H7 (cell line): Measurements from ENCODE around the gene BFSP2. TPM values are rescaled to one million over a fixed set of nuclear protein-coding genes. Genes with fewer than 3 reads are reported as not detected.

ENCODE experiments used
- DNase-seq: peaks from one replicate; pipeline ENCODE4 v3.0.0; 2012
- H3K27me3 ChIP-seq: 2 replicates; pipeline ENCODE4 v1.6.0; 2011; ENCODE audit warnings: mild to moderate bottlenecking, low read length; ENCODE audit not compliant: control insufficient read depth, insufficient read depth
- H3K36me3 ChIP-seq: replicated peaks from 2 replicates; pipeline ENCODE4 v1.5.1; 2011; ENCODE audit warnings: low read length; ENCODE audit not compliant: control insufficient read depth, insufficient read depth
- H3K4me3 ChIP-seq: 2 replicates; pipeline ENCODE4 v1.5.1; 2011; ENCODE audit warnings: low read depth, mild to moderate bottlenecking, control low read depth, low read length, moderate library complexity; ENCODE audit not compliant: insufficient read depth
- total RNA-seq: library from RNA; depleted of rRNA; stranded (reverse); fragments of >200 nt; shearing (Covaris generic); gene quantifications from 2 replicates; pipeline ENCODE4 v1.2.3, GENCODE V29; 2014

Gene BFSP2
- total RNA-seq, 1 experiment from 2014 or later = not detected

DNA sequence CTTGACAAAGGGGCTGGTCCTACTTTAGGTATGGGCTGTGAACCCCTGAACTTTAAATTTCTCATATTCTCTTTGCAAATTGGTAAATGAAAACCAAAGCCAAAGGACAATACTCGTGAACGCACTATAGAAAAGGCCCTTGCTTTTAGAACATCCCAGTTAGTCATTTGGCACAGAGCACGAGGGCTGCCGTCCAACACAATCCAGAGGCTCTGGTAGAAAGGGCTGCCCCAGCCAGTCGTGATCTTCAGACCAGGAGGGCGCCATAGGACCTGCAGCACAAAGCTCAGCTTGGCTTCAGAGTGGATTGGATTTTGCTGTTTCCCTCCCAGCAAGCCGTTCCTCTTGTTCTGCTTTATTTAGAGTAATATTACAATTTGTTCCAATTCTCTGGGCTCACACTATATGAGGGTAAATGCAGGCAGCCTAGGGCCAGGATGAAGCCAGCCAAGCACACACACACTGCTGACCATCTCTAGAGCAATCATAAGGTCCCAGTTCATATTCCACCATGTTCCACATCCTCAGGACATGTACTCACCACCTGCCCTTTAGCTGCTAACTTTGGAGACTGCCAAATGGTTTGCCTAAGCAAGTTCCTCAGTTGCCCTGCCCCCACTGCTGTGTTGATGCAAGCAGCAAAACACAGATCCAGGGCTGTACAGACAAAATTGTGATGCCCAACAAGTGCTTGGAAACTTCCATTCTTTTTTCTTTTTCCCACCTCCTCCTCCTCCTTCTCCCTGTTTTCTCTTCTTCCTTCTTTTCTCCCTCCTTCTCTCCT, 6.0 kb upstream of the BFSP2 start:
- no peaks in the 10 kb centered on the region for H3K27me3 ChIP-seq
- no peak for DNase-seq
- H3K36me3 ChIP-seq = no peaks in the 10 kb centered on the region; the same call in 1 of the 2 replicates
- H3K4me3 ChIP-seq = no peak overlapping the region

GRCh38 chr3:133394561-133395311, 5.1 kb upstream of the BFSP2 start:
- no peak for DNase-seq
- no peaks in the 10 kb centered on the region for H3K27me3 ChIP-seq
- H3K36me3 ChIP-seq = no peaks in the 10 kb centered on the region; the same call in 1 of the 2 replicates
- no peak overlapping the region for H3K4me3 ChIP-seq

DNA sequence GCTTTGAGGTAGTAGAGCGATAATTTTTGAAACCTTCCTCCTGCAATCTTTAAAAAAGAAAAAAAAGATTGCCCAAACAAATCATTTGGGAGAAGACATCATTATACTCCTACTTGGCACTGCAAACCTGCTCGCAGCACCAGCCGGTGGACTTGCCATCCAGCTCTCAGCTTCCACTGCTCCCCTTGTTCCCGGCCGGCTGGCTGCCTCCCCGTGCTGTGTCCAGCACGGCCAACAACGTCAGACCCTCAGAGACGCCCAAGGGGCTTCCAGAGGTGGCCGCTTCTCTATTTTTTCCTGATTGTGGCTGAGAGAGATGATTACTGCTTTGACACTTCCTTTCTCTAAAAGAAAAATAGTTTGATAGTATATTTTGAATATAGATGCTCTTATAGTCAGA, 3.0 kb upstream of the BFSP2 start:
- Histone ChIP-seq H3K36me3 (no peaks in the 10 kb centered on the region; the same call in 1 of the 2 replicates), H3K4me3 (no peak overlapping the region), H3K27me3 (no peaks in the 10 kb centered on the region)
- DNase-seq = no peak

DNA sequence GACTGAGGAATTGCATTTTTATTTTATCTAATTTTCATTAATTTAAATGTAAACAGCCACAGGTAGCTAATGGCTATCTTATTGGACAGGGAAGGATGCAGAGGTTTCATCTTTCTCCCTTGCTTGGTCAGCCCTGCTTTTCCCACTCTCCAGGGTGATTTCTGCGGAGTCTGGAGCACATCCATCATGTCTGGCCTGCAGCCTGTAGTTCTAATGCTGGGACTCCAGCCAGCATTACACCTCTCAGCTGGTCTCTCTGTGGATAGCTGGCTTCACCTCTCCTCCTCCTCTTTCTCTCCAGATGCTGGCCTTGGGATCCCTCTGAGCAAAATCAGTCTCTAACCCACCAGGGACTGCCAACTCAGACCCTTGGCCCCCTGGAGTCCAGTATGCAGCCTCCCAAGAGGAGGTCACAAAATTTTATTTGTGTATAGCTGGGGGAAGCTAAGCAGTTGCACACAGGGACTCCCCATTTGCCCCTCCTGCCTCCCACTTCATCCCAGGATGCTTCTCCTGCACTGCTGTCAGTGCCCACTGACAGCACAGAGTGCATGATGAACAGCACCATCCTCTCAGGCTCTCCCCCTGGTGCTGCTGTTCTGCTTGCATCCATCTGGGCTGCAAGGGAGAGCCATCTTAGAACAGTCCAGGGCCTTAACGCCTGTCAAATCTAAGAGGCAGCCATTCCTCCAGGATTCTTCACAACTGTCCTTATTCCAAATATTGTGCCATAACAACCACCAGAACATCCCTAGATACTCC, 1.7 kb downstream of the BFSP2 start:
- peak; percentile 28 for DNase-seq
- H3K27me3 ChIP-seq = no peaks in the 10 kb centered on the region
- H3K4me3 ChIP-seq = no peak overlapping the region
- no peaks in the 10 kb centered on the region for H3K36me3 ChIP-seq

DNA sequence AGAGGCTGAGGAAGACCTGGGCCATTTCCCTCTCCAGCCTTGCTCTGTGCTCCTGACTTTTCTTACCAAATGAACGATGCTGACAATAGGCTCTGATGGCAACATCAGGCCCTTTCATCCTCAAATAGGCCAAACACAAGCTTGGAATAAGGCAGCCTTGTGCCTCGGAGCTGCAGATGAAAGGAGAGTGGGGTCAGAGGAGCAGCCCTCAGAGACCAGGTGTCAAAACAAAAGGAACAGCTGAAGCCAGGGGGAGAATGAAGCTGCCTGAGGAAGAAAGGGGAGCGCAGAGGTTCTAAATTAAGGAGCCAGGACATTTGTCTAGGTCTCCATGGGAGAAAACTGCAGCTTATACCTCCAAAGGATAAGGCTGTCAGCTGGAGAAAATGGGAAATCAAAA, 5.1 kb downstream of the BFSP2 start:
- no peaks in the 10 kb centered on the region for H3K36me3 ChIP-seq
- DNase-seq = peak; percentile 64
- no peaks in the 10 kb centered on the region for H3K27me3 ChIP-seq
- H3K4me3 ChIP-seq = no peak overlapping the region

DNA sequence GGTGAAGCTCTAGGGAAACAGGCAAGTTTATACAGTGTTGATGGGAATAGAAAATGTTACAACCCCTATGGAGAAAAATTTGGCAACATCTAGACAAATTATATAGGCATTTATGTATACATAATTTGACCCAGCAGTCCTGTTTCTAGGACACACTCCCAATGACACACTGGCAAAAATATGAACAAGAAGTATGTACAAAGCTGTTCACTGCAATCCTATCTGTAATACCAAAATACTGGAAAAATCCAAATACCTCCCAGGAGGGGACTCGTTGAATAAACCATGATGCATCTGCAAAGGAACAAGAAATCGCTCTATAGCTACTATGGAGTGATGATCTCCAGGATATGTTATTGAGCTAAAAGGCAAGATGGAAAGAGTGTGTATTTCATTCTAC, 8.5 kb downstream of the BFSP2 start:
- Histone ChIP-seq H3K27me3 (no peaks in the 10 kb centered on the region), H3K36me3 (no peaks in the 10 kb centered on the region)

DNA sequence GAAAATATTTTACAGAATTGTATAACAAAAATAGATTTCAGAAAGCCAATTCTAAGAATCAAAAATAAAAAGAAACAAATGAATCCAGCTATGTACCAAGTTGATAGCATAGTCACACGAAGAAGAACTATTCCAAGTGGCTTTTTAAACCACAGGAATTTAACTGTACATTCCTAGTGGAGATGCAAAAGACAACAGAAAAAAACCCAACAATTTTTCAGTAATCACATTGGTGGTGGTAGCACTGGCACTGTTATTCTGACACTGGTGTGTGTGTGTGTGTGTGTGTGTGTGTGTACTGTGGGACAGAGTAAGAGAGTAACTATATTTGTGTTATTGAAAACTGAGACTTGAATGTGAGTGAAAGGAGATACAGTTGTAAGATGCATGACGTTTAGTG, 9.1 kb downstream of the BFSP2 start:
- H3K27me3 ChIP-seq = no peaks in the 10 kb centered on the region
- H3K36me3 ChIP-seq = no peaks in the 10 kb centered on the region
- no peak for DNase-seq
- H3K4me3 ChIP-seq = no peak overlapping the region

More for the DNA sequence above, 8.5 kb downstream of the BFSP2 start:
- DNase-seq = no peak
- no peak overlapping the region for H3K4me3 ChIP-seq

- Histone ChIP-seq H3K4me3 (no peak overlapping the region), H3K36me3 (no peaks in the 10 kb centered on the region), H3K27me3 (no peaks in the 10 kb centered on the region)
- no peak for DNase-seq
Measured at GRCh38 chr3:133410191-133410892, 10.5 kb downstream of the BFSP2 start.

GRCh38 chr3:133412183-133413132, 12.6 kb downstream of the BFSP2 start:
- H3K27me3 ChIP-seq = no peaks in the 10 kb centered on the region
- DNase-seq = peak; percentile 19
- no peak overlapping the region for H3K4me3 ChIP-seq
- no peaks in the 10 kb centered on the region for H3K36me3 ChIP-seq

- H3K4me3 ChIP-seq = no peak overlapping the region
- H3K27me3 ChIP-seq = no peaks in the 10 kb centered on the region
- DNase-seq = no peak
- H3K36me3 ChIP-seq = no peaks in the 10 kb centered on the region
Measured at GRCh38 chr3:133413161-133414020, 13.5 kb downstream of the BFSP2 start.

DNA sequence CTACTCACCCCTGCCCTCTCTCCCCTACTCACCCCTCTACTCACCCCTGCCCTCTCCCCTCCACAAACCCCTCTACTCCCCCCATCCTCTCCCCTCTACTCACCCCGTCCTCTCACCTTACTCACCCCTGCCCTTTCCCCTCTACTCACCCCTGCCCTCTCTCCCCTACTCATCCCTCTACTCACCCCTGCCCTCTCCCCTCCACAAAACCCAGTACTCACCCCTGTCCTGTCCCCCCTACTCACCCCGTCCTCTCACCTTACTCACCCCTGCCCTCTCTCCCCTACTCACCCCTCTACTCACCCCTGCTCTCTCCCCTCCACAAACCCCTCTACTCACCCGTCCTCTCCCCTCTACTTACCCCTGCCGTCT, 14.2 kb downstream of the BFSP2 start:
- no peak overlapping the region for H3K4me3 ChIP-seq
- no peaks in the 10 kb centered on the region for H3K27me3 ChIP-seq
- DNase-seq = no peak
- no peaks in the 10 kb centered on the region for H3K36me3 ChIP-seq

GRCh38 chr3:133418361-133418760, 18.5 kb downstream of the BFSP2 start:
- Histone ChIP-seq H3K27me3 (no peaks in the 10 kb centered on the region; the same call in 1 of the 2 replicates), H3K4me3 (no peak overlapping the region), H3K36me3 (no peaks in the 10 kb centered on the region)
- no peak for DNase-seq
